Stimulated activated CD4-positive, alpha-beta T cell treated with anti-CD3 and anti-CD28 coated beads, Interleukin-12 subunit alpha, Interleukin-12 subunit beta, amount 100 ng/mL, for 4 hours (primary cell): ENCODE results near the gene SLC25A12.
"Not testable (repeated sequence)": the region's sequence is repeated elsewhere in the genome, so short reads cannot be mapped to it uniquely, and the experiment has no call there.

Experiments
- DNase-seq: peaks from one replicate; pipeline ENCODE4 v3.0.0-alpha.2; 2020

SLC25A12 gene

DNA sequence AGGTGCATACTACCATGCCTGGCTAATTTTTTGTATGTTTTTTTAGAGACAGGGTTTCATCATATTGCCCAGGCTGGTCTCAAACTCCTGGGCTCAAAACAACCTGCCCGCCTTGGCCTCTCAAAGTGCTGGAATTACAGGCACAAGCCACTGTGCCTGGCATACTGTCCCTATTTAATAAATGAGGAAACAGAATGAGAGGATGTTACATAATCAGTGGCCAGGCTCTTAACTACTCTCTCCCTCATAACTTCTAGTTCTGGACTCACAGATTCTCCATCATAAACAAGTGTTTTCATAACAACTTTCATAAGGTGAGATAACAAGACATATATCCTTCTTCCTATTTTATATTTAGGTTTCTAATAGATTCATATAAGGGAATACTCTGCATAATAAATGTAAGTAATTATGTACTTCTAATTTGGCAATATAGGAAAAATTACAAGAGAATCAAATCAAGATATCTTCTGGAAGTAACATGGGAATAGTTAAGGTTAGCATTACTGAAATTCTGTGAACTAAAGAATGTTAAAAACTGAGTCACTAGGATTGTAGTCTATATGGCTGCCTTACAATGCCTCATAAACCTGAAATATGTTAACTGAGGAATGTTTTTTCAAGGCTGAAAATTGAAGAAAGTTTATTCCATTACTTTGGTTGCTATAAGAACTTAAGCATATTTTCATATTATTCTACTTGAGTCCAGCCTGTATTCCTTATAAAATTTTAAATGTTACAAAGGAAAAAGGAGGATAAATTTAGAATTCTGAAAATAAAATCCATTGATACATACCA lies 71.3 kb downstream of the SLC25A12 start:
- no peak for DNase-seq

DNA sequence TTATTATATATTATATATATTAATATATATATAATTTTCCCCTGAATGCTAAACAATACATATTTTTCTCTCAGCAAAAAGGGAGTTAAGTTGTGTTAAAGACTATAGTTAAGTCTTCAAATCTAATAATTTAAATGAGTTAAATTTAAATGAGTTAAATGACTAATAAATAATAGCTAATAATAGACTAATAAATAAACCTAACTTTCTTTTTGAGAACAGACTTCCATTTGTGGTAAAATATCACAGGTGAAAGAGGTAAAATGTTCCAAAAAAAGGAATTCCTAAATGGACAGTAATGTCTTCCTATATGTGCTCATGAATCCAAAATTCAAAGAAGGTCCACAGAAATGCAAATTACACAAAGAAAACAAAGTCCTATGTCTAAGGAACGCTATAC lies 74.6 kb downstream of the SLC25A12 start:
- no peak for DNase-seq

DNA sequence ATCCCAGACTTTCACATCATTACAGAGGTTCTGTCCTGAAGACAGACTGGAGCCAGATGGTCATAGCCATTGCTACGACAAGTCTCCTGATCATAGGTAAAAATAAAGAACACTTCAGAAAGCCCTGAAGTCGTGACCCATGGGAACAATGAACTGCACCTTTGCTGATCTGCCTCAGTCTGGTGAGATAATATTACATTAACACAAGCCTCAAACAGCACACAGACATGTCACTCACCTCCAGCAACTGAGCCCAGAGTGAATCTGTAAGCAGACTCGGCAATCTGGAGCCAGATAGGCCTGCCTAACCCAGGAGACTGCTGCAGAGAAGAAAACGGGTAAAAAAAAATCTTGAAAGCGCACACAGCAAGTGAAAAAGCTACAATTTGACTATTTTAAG lies 79.2 kb downstream of the SLC25A12 start:
- DNase-seq, result no peak

DNA sequence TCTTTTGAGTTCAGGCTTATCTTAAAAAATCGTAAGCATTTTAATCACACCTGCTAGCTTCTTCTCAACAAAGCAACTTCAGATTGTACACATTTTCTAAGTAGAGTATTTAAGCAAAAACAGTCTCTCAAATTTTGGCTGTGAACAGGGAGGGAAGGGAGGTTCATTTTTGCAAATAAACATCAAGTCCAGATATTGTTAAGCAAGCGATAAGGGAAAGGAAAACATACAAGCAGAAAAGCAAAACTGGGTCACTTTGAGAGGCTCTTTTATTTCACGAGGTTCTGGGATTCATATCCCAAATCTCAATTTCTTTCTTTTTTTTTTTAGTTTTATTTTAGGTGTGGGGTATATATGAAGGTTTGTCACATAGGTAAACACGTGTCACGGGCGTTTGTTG lies 79.9 kb downstream of the SLC25A12 start:
- no peak for DNase-seq

DNA sequence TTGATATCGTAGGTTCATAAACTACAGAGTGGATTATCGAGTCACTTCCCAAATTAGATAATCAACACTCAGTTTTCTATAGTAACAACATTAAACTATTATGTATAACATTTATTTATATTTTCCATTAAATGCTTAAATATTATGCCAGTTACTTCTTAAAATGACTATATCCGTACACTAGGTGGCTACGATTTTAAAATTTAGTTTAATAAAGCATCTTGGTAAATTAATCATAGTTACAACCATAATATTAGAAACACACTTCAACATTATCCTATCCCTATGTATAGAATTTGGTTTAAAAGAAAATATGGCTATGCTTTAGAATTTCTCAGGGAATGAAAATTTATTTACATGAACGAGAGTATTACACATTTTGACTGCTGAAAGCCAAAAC lies 80.3 kb downstream of the SLC25A12 start:
- DNase-seq, result no peak

DNA sequence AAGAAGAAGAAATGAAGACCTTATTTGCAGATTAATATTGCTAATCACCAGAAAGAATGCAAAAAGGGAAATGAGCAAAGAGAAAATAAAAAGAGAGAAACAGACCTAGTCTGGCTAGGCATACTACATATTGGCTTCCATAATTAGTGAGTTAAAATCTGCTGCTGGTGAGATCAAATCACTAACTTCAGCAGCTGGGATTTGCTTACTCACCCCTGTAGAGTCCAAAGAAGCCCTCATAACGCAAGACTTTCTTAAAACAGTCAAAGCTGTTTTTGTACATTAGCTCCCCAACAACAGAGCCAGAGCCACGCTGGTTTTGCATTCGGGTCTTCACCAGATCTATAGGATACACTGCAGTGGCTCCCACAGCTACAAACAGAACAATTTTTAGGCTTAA lies 80.9 kb downstream of the SLC25A12 start:
- no peak for DNase-seq

DNA sequence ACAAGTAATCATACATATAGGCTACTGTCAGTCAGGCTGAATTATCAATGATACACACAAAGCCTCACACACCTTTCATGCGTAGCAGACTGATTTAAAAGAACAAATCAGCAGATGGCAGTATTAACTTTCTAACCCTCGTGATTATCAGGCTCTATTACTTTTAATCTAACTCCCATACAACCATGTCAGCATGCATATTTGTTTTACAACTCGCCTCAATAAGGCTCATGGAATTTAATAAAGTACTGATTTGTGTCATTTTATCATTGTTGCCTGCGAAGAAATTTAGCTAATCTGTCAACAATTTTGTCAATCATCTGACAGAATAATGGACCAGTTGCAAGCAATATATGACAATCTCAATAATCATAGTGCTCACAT lies 82.8 kb downstream of the SLC25A12 start:
- no peak for DNase-seq

DNA sequence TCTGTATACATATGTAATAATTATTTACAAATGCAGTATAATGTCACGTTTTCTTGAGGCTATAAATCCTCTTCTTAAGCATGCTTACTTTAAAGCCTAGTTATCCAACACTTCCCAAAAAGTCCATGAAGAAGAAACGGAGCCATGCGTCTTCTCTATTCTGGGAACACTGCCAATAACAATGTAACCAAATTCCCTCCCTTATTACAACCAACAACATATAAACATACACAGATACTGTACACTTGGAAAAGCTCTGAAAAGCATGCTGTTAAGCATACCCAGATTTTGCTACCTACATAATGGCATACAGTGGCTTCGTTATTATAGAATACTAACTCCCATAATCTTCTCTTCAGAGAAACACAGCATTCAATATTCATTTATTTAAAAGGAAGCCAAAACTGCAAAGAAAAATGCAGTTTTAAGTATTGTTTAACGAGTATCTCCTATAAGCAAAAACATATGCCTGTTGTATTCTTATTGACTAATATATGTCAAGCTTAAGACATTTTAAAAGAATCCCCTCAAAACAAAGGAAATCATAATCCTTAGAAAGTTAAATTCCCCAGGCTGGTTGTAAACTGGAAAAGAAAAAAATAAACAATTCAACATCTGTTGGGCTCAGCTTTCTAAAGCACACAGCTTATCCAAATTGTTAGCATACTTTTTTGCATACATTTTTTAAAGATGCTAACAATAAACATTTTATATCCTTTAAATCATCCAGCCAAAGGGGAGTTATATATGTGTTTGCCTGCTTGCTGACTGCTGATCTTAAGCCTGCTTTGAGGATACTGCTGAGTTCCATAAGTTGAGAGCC lies 83.4 kb downstream of the SLC25A12 start:
- DNase-seq, result no peak

DNA sequence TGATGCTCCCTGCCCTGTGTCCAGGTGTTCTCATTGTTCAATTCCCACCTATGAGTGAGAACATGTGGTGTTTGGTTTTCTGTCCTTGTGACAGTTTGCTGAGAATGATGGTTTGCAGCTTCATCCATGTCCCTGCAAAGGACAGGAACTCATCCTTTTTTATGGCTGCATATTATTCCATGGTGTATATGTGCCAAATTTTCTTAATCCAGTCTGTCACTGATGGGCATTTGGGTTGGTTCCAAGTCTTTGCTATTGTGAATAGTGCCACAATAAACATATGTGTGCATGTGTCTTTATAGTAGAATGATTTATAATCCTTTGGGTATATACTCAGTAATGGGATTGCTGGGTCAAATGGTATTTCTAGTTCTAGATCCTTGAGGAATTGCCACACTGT lies 85.2 kb downstream of the SLC25A12 start:
- not testable (repeated sequence) for DNase-seq

DNA sequence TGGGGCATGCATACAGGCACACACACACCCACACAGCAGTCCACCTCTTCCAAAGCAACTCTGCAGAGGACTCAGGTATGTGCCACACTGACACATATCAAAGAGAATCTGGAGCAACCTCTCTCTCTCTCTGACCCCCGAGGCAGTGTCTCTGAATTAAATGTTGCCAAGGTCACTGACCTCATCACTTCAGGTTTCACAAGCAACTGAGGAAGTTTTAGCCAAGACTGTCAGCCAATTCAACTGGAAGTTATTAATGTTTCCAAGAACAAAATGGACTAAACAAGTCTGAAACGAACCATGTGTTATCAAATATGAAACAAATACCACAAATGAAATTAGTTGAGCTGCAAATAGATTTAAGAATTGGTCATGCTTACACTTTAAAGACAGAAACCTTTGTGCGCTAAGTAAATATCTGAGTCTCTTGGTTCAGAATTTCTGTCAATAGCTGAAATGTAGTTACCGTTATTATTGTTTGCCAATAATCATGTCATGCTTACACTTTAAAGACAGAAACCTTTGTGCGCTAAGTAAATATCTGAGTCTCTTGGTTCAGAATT lies 86.1 kb downstream of the SLC25A12 start:
- DNase-seq, result no peak

DNA sequence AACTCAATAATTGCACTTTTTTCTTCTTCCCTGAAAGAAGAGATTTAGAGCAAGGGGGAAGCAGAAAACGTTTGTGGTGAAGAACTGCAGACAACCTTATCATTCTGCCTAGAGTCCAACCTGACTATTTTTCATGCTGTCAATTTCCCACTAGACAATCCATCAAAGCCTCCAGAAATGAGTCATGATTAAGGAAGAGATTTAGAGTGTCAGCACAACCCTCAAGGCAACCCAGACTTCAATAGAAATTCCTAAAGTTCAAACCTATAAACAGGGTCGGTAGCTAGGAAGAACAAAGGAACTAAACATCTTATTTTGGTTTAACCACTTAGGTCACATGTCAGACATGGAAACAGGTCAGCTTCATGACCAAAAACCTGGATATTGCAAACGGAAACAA lies 86.9 kb downstream of the SLC25A12 start:
- no peak for DNase-seq

DNA sequence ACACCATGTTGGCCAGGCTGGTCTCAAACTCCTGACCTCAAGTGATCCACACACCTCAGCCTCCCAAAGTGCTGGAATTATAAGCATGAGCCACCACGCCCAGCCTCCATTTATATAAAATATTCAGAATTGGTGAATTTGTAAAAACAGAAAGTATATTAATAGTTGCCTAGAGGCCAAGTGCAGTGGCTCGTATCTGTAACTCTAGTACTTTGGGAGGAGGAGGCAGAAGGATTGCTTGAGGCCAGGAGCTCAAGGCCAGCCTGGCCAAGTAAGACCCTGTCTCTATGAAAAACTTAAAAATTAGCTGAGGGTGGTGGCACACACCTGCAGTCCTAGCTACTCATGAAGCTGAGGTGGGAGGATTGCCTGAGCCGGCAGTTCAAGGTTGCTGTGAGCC lies 89.6 kb downstream of the SLC25A12 start:
- no peak for DNase-seq

DNA sequence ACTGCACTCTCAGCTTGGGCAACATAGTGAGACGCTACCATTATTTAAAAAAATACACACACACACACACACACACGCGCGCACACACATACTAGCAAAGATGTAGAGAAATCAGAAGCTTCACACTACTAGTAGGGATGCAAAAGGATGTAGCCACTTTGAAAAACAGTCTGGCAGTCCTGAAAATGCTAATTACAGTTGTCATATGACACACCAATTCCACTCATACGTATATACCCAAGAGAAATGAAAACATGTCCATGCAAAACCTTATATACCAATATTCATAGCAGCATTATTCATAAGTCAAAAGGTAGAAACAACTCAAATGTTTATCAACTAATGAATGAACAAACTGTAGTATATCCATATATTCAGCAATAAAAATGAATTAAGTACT lies 90.3 kb downstream of the SLC25A12 start:
- DNase-seq, result no peak

DNA sequence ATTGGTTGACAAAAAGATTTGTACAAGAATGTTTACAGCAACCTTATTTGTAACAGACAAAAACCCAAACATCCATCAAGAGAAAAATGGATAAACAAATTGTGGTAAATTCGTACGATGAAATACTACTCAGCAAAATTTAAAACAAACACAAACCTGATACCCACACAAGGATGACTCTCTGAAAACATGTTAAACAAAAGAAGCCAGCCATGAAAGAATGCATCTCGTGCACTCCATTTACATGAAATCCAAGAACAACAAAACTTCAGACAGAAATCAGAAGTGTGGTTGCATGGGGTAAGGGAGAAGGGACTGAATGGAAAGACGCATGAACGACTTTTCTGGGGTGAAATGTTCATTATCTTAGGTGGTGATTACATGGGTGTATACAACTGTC lies 93.4 kb downstream of the SLC25A12 start:
- DNase-seq, result no peak

DNA sequence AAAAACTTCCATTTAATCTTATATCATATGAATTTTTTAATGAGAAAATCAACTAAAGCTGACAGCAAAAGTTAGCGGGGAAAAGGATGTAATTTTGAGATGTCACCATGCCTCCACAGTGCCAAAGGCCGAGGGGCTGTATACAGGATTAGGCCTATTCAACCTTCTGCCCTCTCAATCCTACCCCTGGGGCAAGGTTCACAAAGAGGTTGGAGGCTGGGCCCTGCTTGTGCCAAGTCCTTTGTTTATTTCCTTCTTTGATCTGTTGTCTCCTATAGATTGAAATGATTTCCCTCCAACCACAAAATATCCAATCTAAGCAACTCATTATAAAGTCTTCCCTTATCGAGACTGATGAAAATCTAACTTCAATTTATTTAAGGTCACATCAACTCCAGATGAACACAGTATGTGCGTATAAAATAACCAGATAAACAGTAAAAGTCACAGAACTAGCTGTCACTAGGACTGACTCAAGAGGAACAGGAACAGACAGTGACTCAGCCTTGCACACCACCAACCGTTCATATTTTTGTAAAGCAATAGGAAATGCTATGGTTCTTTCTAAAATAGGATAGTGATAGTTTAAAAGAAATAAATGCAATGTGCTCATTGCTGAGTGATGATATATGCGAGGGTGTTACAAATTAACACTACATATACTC lies 95.8 kb downstream of the SLC25A12 start:
- DNase-seq, result no peak

DNA sequence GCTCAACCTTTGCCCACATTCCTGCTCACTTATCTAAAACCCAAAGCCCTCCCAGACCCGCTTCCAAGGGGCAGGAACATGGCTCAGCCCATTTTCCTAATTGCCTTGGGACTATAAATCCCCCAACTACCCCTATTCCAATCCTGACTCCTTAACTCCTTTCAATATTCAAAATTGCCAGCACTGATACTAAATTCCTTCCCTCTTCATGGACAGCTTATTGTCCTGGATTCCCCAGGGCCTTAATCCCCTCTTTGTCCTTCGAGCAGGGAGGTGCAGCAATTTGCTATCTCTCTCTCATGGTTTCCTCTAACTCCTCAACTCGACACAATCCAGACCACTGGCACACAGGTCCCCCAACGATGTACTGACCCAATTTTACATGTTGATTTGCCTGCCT lies 99.1 kb downstream of the SLC25A12 start:
- DNase-seq, result no peak

DNA sequence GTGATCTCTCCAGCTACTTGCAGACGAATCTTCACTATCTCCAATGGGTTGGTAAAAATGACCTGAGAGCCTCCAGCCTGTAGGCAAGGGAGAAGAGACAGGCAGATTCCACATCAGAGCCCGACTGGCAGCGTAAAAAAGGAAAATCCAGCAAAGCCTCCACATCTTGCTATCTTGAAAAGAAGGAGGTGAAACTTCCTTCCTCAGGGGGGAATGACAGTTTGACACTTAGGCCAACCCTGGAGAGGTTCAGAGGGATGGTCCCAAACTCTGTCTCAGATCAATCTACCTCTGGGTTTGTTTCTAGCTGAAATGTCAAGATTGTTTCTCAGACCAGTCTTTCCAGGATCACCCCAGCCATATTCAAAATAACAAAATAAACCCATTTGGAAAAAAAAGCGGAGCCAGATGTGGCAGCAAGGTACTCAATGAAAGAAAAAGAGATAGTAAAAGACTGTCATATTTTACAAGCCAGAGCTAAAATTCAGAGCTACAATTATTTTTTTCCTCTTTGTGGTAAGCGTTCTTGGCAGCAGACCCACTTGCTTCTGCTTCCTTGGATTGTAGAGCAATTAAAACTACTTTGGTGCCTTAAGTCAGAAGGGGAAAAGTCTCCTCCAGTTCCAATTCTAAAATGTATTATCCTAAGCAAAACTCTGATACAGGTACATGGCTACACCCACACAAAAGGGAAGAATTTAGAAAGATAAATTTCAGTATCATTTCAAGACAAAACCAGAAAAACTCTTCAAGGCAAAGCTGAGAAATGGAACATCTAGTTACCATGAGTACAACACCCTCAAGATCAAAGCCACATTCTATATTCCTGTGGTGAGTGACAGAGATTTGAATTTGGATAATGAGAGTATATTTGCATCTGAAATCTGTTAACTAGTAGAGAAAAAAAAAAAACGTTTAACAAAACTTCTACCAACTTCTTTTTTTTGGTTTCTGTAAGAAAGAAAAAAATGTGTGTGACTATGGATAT lies 100.1 kb downstream of the SLC25A12 start:
- DNase-seq, result no peak

DNA sequence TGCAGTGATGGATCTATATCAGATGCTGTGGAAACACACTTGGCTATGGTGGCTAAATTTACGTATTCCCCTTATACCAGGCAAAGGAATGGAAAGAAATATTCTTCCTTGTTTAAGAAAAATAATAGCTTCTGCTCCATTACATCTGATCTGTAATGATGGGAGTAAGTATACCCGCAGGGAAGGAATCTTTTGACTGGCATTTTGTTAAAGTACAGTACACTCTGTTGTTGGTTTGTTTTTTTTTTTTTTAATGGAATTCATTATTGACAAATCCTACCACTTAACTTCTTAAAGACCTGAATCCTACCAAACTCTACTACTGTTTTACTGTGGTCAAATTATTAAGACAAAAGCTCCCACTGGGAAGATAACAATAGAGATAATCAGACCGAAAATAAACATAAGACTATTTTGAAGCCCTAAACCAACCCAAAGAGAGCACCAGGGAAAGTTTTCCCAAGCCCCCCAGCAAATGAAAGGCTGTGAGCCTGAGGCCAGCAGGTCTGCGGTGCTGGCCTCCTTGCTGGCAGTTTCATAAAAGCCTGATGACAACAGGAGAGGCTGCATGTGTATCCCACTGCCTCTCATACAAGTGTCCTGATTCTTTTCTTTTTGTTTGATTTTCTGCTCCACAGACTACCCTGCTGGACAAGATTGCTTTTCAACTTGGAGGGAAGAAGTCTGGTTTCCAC lies 101.0 kb downstream of the SLC25A12 start:
- no peak for DNase-seq

DNA sequence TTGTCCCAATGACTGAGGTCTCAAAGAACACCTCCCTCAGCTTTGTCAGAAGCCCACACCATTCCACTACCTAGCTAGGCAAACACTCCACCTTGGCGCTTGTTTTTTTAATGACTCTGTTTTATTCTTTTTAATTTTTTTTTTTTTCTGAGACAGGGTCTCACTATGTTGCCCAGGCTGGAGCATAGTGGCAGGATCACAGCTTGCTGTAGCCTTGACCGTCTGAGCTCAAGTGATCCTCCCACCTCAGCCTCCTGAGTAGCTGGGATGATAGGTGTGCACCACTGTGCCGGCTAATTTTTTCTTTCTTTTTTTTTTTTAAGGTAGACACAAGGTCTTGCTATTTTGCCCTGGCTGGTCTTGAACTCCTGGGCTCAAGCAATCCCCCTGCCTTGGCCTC lies 101.9 kb downstream of the SLC25A12 start:
- no peak for DNase-seq

DNA sequence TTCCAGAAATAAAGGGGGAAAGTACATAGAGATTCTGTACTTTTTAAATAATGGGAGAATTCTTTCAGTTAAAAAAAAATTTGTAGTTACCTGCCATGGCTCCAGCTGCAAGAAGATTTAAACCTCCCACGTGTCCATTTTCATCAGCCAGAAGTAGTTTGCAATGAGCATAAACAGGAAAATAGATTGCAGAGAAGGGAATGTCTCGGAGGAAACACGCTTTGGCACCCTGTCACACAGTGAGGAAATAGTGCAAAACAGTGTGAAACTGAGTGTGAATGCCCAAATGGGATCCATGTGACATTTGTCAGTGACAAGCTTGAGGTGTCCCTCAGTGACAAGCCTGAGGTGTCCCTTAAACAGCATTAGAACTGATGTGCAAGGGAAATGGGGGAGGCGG lies 102.7 kb downstream of the SLC25A12 start:
- no peak for DNase-seq

DNA sequence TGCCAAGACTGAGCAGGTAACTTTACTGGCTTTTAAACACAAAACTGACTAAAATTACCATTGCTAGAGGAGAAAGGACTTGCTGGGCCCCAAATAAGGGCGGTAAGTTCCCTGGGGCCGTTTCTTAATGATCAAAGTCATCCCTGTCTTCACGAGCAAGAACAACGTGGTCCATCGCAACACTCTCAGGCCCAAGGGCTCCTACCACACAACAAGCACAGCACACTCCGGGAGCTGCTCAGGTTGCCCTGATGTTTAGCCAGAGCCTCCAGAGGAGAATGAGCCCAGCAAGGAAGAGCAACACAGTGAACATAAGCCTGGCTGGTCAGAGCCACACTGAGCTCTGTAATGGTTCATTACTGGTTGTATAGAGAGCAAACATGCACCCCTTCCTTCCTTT lies 104.1 kb downstream of the SLC25A12 start:
- DNase-seq, result no peak
